HCT116 (cell line): ENCODE measurements around the gene MATR3. TPM values are rescaled to one million over a fixed set of nuclear protein-coding genes. Genes with fewer than 3 reads are reported as not detected.
"Not testable (repeated sequence)": the region's sequence is repeated elsewhere in the genome, so short reads cannot be mapped to it uniquely, and the experiment has no call there.

Source experiments
- ATAC-seq: fragments of 200-7000 bp; cut with Tn5 transposase; 2 replicates; pipeline ENCODE4 v1.9.1; 2020; ENCODE audit warnings: mild to moderate bottlenecking, moderate library complexity
- BruUV-seq: library from RNA; stranded (reverse); fragments of 400-500 nt; replicated peaks from 2 replicates; lab custom pipeline; 2021; lab: Mats Ljungman, UMichigan
- CTCF ChIA-PET: fragments of 300-600 bp; sonication (Branson Sonifier 250); formaldehyde crosslinking; loops from one replicate; lab custom pipeline; 2021; ENCODE audit warnings: antibody characterized with exemption; lab: Charles Lee
- POLR2A ChIA-PET: fragments of 300-600, 350-600 bp; sonication (Branson Sonifier 250); formaldehyde crosslinking; loops from one replicate; lab custom pipeline; 2021; ENCODE audit warnings: antibody characterized with exemption; lab: Charles Lee
- RAD21 ChIA-PET, 2 experiments: fragments of 300-600 bp; sonication (Branson Sonifier 250); formaldehyde crosslinking; loops; one replicate each; lab custom pipeline; 2023; ENCODE audit warnings: low total read pairs in 2 of 2; ENCODE audit not compliant: uncharacterized antibody in 2 of 2, unreplicated experiment in 2 of 2, low non-redundant PET in 1 of 2; lab: Charles Lee
- DNase-seq: peaks from one replicate; pipeline ENCODE4 v3.0.0-alpha.2; 2010; ENCODE audit warnings: low read depth, low spot score
- H2AFZ ChIP-seq: fragments of 200-600 bp; shearing (Covaris generic), sonication (generic); 2 replicates; pipeline ENCODE4 v1.6.1; 2017; ENCODE audit warnings: low read depth, mixed run types, mixed read lengths, antibody characterized with exemption, low read length; ENCODE audit not compliant: poor library complexity, severe bottlenecking
- H3K27ac ChIP-seq: 2 replicates; pipeline ENCODE4 v1.5.1; 2012; ENCODE audit warnings: low read depth, low read length
- H3K27me3 ChIP-seq: fragments of 200-600 bp; sonication (generic); 2 replicates; pipeline ENCODE4 v1.6.1; 2016; ENCODE audit warnings: mixed run types, low read length, mixed read lengths; ENCODE audit not compliant: insufficient read depth
- H3K36me3 ChIP-seq, 2 experiments: fragments of 200-500 bp in 1 of 2; fragments of 200-600 bp in 1 of 2; sonication (Bioruptor generic) in 1 of 2; sonication (generic) in 1 of 2; 2 replicates each; pipeline versions ENCODE4 v1.5.1 to v1.6.1; 2014 to 2016; ENCODE audit warnings: low read length in 2 of 2, inconsistent platforms in 1 of 2, mixed read lengths in 1 of 2, mixed run types in 1 of 2; ENCODE audit not compliant: insufficient read depth in 2 of 2, control insufficient read depth in 1 of 2
- H3K4me1 ChIP-seq, 2 experiments: fragments of 200-600 bp in 1 of 2; sonication (generic) in 1 of 2; 2 replicates each; pipeline versions ENCODE4 v1.5.1 to v1.6.1; 2012 to 2017; ENCODE audit warnings: low read length in 2 of 2, inconsistent platforms in 1 of 2, mild to moderate bottlenecking in 1 of 2, mixed read lengths in 1 of 2, mixed run types in 1 of 2, moderate library complexity in 1 of 2; ENCODE audit not compliant: insufficient read depth in 2 of 2, control insufficient read depth in 1 of 2
- H3K4me2 ChIP-seq: fragments of 200-600 bp; sonication (generic); 2 replicates; pipeline ENCODE4 v1.6.1; 2017; ENCODE audit warnings: mixed run types, low read length, mixed read lengths
- H3K4me3 ChIP-seq, 2 experiments: fragments of 200-600 bp in 1 of 2; sonication (generic) in 1 of 2; replicated peaks in 1 of 2; 2 replicates each; pipeline ENCODE4 v1.5.1; 2011 to 2016; ENCODE audit warnings: low read length in 2 of 2, control low read depth in 1 of 2, low read depth in 1 of 2, mild to moderate bottlenecking in 1 of 2, mixed read lengths in 1 of 2, mixed run types in 1 of 2
- H3K79me2 ChIP-seq: fragments of 200-600 bp; sonication (generic); 2 replicates; pipeline ENCODE4 v1.6.1; 2017; ENCODE audit warnings: mild to moderate bottlenecking, mixed run types, low read length, moderate library complexity, mixed read lengths; ENCODE audit not compliant: insufficient read depth
- H3K9ac ChIP-seq: fragments of 200-600 bp; sonication (generic); 2 replicates; pipeline ENCODE4 v1.6.1; 2016; ENCODE audit warnings: low read length, mixed read lengths
- H3K9me2 ChIP-seq: fragments of 200-600 bp; sonication (generic), shearing (Covaris generic); 2 replicates; pipeline ENCODE4 v1.6.1; 2017; ENCODE audit warnings: mixed run types, mild to moderate bottlenecking, moderate library complexity; ENCODE audit not compliant: insufficient read depth
- H3K9me3 ChIP-seq, 2 experiments: fragments of 200-500 bp in 1 of 2; fragments of 200-600 bp in 1 of 2; sonication (Bioruptor generic) in 1 of 2; sonication (generic) in 1 of 2; 2 replicates each; pipeline ENCODE4 v1.6.1; 2014 to 2017; ENCODE audit warnings: low read length in 2 of 2, mixed read lengths in 2 of 2, inconsistent platforms in 1 of 2, low read depth in 1 of 2, mild to moderate bottlenecking in 1 of 2, mixed run types in 1 of 2, moderate library complexity in 1 of 2; ENCODE audit not compliant: control insufficient read depth in 1 of 2, insufficient read depth in 1 of 2
- H4K20me1 ChIP-seq: fragments of 200-600 bp; sonication (generic), shearing (Covaris generic); 2 replicates; pipeline ENCODE4 v1.6.1; 2017; ENCODE audit warnings: mixed run types, mild to moderate bottlenecking, moderate library complexity; ENCODE audit not compliant: insufficient read depth
- ATF3 ChIP-seq: IDR thresholded peaks from 2 replicates; pipeline ENCODE4 v1.6.1; 2012
- CBX3 ChIP-seq: IDR thresholded peaks from 2 replicates; pipeline ENCODE4 v1.6.1; 2012; ENCODE audit warnings: low read depth
- EGR1 ChIP-seq: IDR thresholded peaks from 2 replicates; pipeline ENCODE4 v1.6.1; 2012; ENCODE audit warnings: low read depth
- ELF1 ChIP-seq: IDR thresholded peaks from 2 replicates; pipeline ENCODE4 v1.6.1; 2012; ENCODE audit warnings: low read depth, borderline replicate concordance
- EZH2phosphoT487 ChIP-seq: fragments of 200-600 bp; IDR thresholded peaks from 2 replicates; pipeline ENCODE4 v1.6.1; 2018; ENCODE audit warnings: antibody characterized with exemption, borderline replicate concordance
- JUND ChIP-seq: IDR thresholded peaks from 2 replicates; pipeline ENCODE4 v1.6.1; 2012
- POLR2AphosphoS5 ChIP-seq: IDR thresholded peaks from 2 replicates; pipeline ENCODE4 v1.6.1; 2011; ENCODE audit warnings: mild to moderate bottlenecking, low read depth, low read length, moderate library complexity
- RAD21 ChIP-seq: IDR thresholded peaks from 2 replicates; pipeline ENCODE4 v1.6.1; 2012; ENCODE audit warnings: low read depth, mild to moderate bottlenecking
- SIN3A ChIP-seq: IDR thresholded peaks from 2 replicates; pipeline ENCODE4 v1.6.1; 2012; ENCODE audit warnings: low read depth
- SRF ChIP-seq: IDR thresholded peaks from 2 replicates; pipeline ENCODE4 v1.6.1; 2012; ENCODE audit warnings: low read depth
- YY1 ChIP-seq: IDR thresholded peaks from 2 replicates; pipeline ENCODE4 v1.6.1; 2011; ENCODE audit warnings: low read length, low read depth, moderate library complexity, mild to moderate bottlenecking; ENCODE audit not compliant: insufficient replicate concordance; ENCODE audit errors: extremely low read depth
- intact Hi-C: fragments of 100-400 bp; cut with micrococcal nuclease; formaldehyde crosslinking; loops from 2 replicates; pipeline ENCODE4 v1.10.0; 2022
- total RNA-seq: library from RNA; stranded (reverse); gene quantifications from one replicate; pipeline ENCODE4 v1.2.1, GENCODE V29; 2021; ENCODE audit not compliant: unreplicated experiment
- TF ChIP-seq, protein P1 (sequence below): IDR thresholded peaks from 2 replicates; pipeline ENCODE4 v1.6.1; 2011; ENCODE audit warnings: mild to moderate bottlenecking, low read length, moderate library complexity; ENCODE audit not compliant: insufficient replicate concordance; ENCODE audit errors: extremely low read depth

MATR3 gene
- total RNA-seq, 1 experiment from 2014 or later = 123 TPM

GRCh38 chr5:139354186-139354585 lies 60.6 kb downstream of the MATR3 start (continued):
- TF ChIP-seq EZH2phosphoT487 (no peak), RAD21 (no peak), YY1 (no peak)
- TF ChIP-seq, protein P1, sequence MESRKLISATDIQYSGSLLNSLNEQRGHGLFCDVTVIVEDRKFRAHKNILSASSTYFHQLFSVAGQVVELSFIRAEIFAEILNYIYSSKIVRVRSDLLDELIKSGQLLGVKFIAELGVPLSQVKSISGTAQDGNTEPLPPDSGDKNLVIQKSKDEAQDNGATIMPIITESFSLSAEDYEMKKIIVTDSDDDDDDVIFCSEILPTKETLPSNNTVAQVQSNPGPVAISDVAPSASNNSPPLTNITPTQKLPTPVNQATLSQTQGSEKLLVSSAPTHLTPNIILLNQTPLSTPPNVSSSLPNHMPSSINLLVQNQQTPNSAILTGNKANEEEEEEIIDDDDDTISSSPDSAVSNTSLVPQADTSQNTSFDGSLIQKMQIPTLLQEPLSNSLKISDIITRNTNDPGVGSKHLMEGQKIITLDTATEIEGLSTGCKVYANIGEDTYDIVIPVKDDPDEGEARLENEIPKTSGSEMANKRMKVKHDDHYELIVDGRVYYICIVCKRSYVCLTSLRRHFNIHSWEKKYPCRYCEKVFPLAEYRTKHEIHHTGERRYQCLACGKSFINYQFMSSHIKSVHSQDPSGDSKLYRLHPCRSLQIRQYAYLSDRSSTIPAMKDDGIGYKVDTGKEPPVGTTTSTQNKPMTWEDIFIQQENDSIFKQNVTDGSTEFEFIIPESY = no peak

- H3K27ac ChIP-seq, H3K36me3 ChIP-seq, H2AFZ ChIP-seq, CTCF ChIA-PET, RAD21 ChIA-PET, H3K9me3 ChIP-seq, DNase-seq, H3K27me3 ChIP-seq, POLR2A ChIA-PET, BruUV-seq, ATAC-seq, H3K4me2 ChIP-seq, intact Hi-C loops, H3K9me2 ChIP-seq, H3K4me3 ChIP-seq, H4K20me1 ChIP-seq, H3K4me1 ChIP-seq, H3K9ac ChIP-seq: not testable (repeated sequence)
- peaks cover 100% of the 10 kb centered on the region for H3K79me2 ChIP-seq
Measured at GRCh38 chr5:139355900-139356299, 62.4 kb downstream of the MATR3 start.

DNA sequence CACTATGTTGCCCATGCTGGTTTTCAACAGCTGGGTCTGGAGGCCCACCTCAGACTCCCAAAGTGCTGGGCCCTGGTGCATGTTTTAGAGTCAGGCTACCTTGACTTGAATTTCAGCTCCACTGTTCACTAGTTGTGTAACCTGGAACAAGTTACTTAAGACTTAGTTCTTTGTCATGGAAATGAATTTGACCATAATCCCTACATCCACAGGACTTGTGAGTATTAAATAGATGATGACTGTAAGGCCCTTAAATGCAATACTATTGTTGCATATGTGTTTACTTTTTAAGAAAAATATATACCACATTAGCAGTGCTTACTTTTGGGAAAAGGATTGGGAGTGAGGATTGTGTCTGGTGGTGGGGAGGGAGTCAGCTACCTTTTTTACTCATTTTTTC lies 64.5 kb downstream of the MATR3 start:
- no peak overlapping the region for H3K4me3 ChIP-seq
- intact Hi-C loops = no loop called here
- DNase-seq = no peak
- peaks cover 4% of the 10 kb centered on the region; the same call in 1 of the 2 replicates for H4K20me1 ChIP-seq
- POLR2A ChIA-PET = interaction anchor here (1.4 kb wide), 1 partner anchor 16 kb away, joined by 3 read pairs; no protein-coding TSS in a partner anchor
- RAD21 ChIA-PET = no interaction called here
- no TSS peak for BruUV-seq
- H3K9me2 ChIP-seq = no peaks in the 10 kb centered on the region
- H3K9ac ChIP-seq = no peak overlapping the region
- no peaks in the 10 kb centered on the region for H3K27me3 ChIP-seq
- H3K4me1 ChIP-seq = 0 out of 4 replicates have a peak, but pooled peaks cover 0 to 3% of the 10 kb centered on the region in 2 experiments
- TF ChIP-seq SIN3A = no peak
- TF ChIP-seq CBX3 = no peak
- no peak for TF ChIP-seq ATF3
- no peak for TF ChIP-seq EGR1
- no peak for TF ChIP-seq JUND
- no peak for TF ChIP-seq EZH2phosphoT487
- TF ChIP-seq, protein P1 = no peak
- no peak for TF ChIP-seq RAD21
- TF ChIP-seq SRF = no peak
- TF ChIP-seq ELF1 = no peak
- no peak for TF ChIP-seq POLR2AphosphoS5
- H3K36me3 ChIP-seq = peaks cover 0 to 2% of the 10 kb centered on the region in 2 experiments; a peak in 3 of 4 replicates
- H3K4me2 ChIP-seq = no peak overlapping the region
- no peak overlapping the region for H2AFZ ChIP-seq
- peaks cover 97% of the 10 kb centered on the region for H3K79me2 ChIP-seq
- H3K27ac ChIP-seq = no peak overlapping the region
- no peak for ATAC-seq
- no peaks in the 10 kb centered on the region for H3K9me3 ChIP-seq
- CTCF ChIA-PET = no interaction called here
